HEK293 (cell line): ENCODE measurements around the gene GLTP.

ENCODE experiments used
- CTCF ChIA-PET: fragments of 350-600 bp; formaldehyde crosslinking; extraction: SDS; loops from one replicate; lab custom pipeline; 2021; ENCODE audit warnings: antibody characterized with exemption; lab: Yijun Ruan, JAX
- POLR2A ChIA-PET: fragments of 300-600 bp; formaldehyde crosslinking; extraction: SDS; loops from one replicate; lab custom pipeline; 2020; ENCODE audit warnings: antibody characterized with exemption, inconsistent platforms; lab: Yijun Ruan, JAX
- H3K27ac ChIP-seq: fragments of 200-500 bp; sonication (Bioruptor generic); 2 replicates; pipeline ENCODE4 v1.5.1; 2014; ENCODE audit warnings: low read depth, low read length, control low read depth, inconsistent platforms; ENCODE audit errors: extremely low read depth
- H3K36me3 ChIP-seq, 2 experiments: fragments of 200-500 bp in 1 of 2; sonication (Bioruptor generic) in 1 of 2; 1 replicate in 1 of 2; 2 replicates in 1 of 2; pipeline ENCODE4 v1.5.1; 2014 to 2017; ENCODE audit warnings: inconsistent platforms in 2 of 2, low read length in 2 of 2; ENCODE audit not compliant: control insufficient read depth in 2 of 2, insufficient read depth in 1 of 2
- H3K4me1 ChIP-seq: fragments of 200-500 bp; sonication (Bioruptor generic); 2 replicates; pipeline ENCODE4 v1.5.1; 2014; ENCODE audit warnings: mild to moderate bottlenecking, low read length, inconsistent platforms; ENCODE audit not compliant: control insufficient read depth, insufficient read depth
- H3K4me3 ChIP-seq: 2 replicates; pipeline ENCODE4 v1.5.1; 2011; ENCODE audit warnings: low read depth, mild to moderate bottlenecking, control low read depth, low read length, moderate library complexity
- H3K9me3 ChIP-seq: fragments of 200-500 bp; sonication (Bioruptor generic); 2 replicates; pipeline ENCODE4 v1.5.1; 2014; ENCODE audit warnings: low read depth, low read length, inconsistent platforms; ENCODE audit not compliant: control insufficient read depth, insufficient read depth
- KLF10 ChIP-seq: fragments of 450-650 bp; IDR thresholded peaks from 2 replicates; pipeline ENCODE4 v1.5.1; 2018; ENCODE audit warnings: missing biosample characterization, mild to moderate bottlenecking, missing genetic modification characterization
- PRDM2 ChIP-seq: fragments of 450-650 bp; formaldehyde crosslinking; IDR thresholded peaks from 2 replicates; pipeline ENCODE4 v1.5.1; 2016; ENCODE audit warnings: missing biosample characterization, missing genetic modification characterization, borderline replicate concordance
- REST ChIP-seq: fragments of 450-650 bp; formaldehyde crosslinking; IDR thresholded peaks from 2 replicates; pipeline ENCODE4 v1.5.1; 2016; ENCODE audit warnings: missing biosample characterization, missing genetic modification characterization
- SP3 ChIP-seq: fragments of 450-650 bp; formaldehyde crosslinking; IDR thresholded peaks from 2 replicates; pipeline ENCODE4 v1.5.1; 2016; ENCODE audit warnings: missing biosample characterization, missing genetic modification characterization
- ZNF121 ChIP-seq: fragments of 450-650 bp; formaldehyde crosslinking; IDR thresholded peaks from 2 replicates; pipeline ENCODE4 v1.5.1; 2016; ENCODE audit warnings: missing biosample characterization, missing genetic modification characterization
- ZNF202 ChIP-seq: fragments of 450-650 bp; formaldehyde crosslinking; IDR thresholded peaks from 2 replicates; pipeline ENCODE4 v1.5.1; 2016; ENCODE audit warnings: missing biosample characterization, missing genetic modification characterization, borderline replicate concordance
- ZNF37A ChIP-seq: fragments of 450-650 bp; IDR thresholded peaks from 2 replicates; pipeline ENCODE4 v1.5.1; 2018; ENCODE audit warnings: missing biosample characterization, missing genetic modification characterization
- ZNF549 ChIP-seq: fragments of 450-650 bp; IDR thresholded peaks from 2 replicates; pipeline ENCODE4 v1.5.1; 2018; ENCODE audit warnings: missing biosample characterization, missing genetic modification characterization, mild to moderate bottlenecking, inconsistent platforms, moderate library complexity
- ZNF560 ChIP-seq: fragments of 450-650 bp; formaldehyde crosslinking; IDR thresholded peaks from 2 replicates; pipeline ENCODE4 v1.5.1; 2017; ENCODE audit warnings: missing biosample characterization, missing genetic modification characterization, borderline replicate concordance
- ZNF837 ChIP-seq: fragments of 450-650 bp; formaldehyde crosslinking; IDR thresholded peaks from 2 replicates; pipeline ENCODE4 v1.5.1; 2016; ENCODE audit warnings: missing biosample characterization, missing genetic modification characterization
- ZSCAN23 ChIP-seq: fragments of 450-650 bp; formaldehyde crosslinking; IDR thresholded peaks from 2 replicates; pipeline ENCODE4 v1.5.1; 2016; ENCODE audit warnings: missing biosample characterization, missing genetic modification characterization

The GLTP gene

GRCh38 chr12:109915171-109916040 lies 35.1 kb upstream of the GLTP start:
- H3K9me3 ChIP-seq, result no peaks in the 10 kb centered on the region
- no peak overlapping the region for H3K4me3 ChIP-seq
- POLR2A ChIA-PET, result no interaction called here
- TF ChIP-seq ZNF37A (no peak), ZNF560 (tag by site-specific recombination) (no peak), ZNF549 (tag by site-specific recombination) (no peak), PRDM2 (tag by site-specific recombination) (no peak), ZNF837 (tag by site-specific recombination) (no peak), REST (tag by site-specific recombination) (no peak), ZNF202 (tag by site-specific recombination) (no peak)
- peaks cover 19 to 65% of the 10 kb centered on the region in 2 experiments for H3K36me3 ChIP-seq
- H3K27ac ChIP-seq, result no peak overlapping the region
- CTCF ChIA-PET, result no interaction called here
- H3K4me1 ChIP-seq, result no peaks in the 10 kb centered on the region

GRCh38 chr12:109914461-109914860 lies 34.1 kb upstream of the GLTP start:
- Histone ChIP-seq H3K9me3 (no peaks in the 10 kb centered on the region), H3K36me3 (peaks cover 19 to 58% of the 10 kb centered on the region in 2 experiments), H3K4me3 (no peak overlapping the region), H3K4me1 (no peaks in the 10 kb centered on the region), H3K27ac (no peak overlapping the region)
- ChIA-PET CTCF (no interaction called here), POLR2A (no interaction called here)
- TF ChIP-seq ZNF121 (tag by site-specific recombination) (no peak), SP3 (tag by site-specific recombination) (no peak), ZSCAN23 (no peak)

GRCh38 chr12:109912855-109913321 lies 32.5 kb upstream of the GLTP start:
- ChIA-PET CTCF (interaction anchor here (0.7 kb wide), 1 partner anchor 120 kb away, joined by 3 read pairs; no protein-coding TSS in a partner anchor), POLR2A (interaction anchor here (1.6 kb wide), 1 partner anchor 86 kb away, joined by 4 read pairs; the partner anchor contains the start of gene ANKRD13A)
- Histone ChIP-seq H3K4me3 (no peak overlapping the region), H3K4me1 (no peaks in the 10 kb centered on the region), H3K27ac (no peak overlapping the region), H3K36me3 (peaks cover 15 to 69% of the 10 kb centered on the region in 2 experiments), H3K9me3 (no peaks in the 10 kb centered on the region)
- no peak for TF ChIP-seq KLF10 (tag by site-specific recombination)
